Hepatocyte (in vitro differentiated cells): ENCODE data around the gene CD9. TPM values are rescaled to one million over a fixed set of nuclear protein-coding genes. Genes with fewer than 3 reads are reported as not detected.

ENCODE experiments used
- DNase-seq: peaks from one replicate; pipeline ENCODE4 v3.0.0-alpha.2; 2016; ENCODE audit warnings: low spot score
- H2AFZ ChIP-seq: fragments of 200-600 bp; sonication (generic); 2 replicates; pipeline ENCODE4 v1.6.0; 2016; ENCODE audit warnings: antibody characterized with exemption, mild to moderate bottlenecking
- H3K27ac ChIP-seq: fragments of 200-600 bp; sonication (generic); 2 replicates; pipeline ENCODE4 v1.5.1; 2016; ENCODE audit warnings: mild to moderate bottlenecking
- H3K27me3 ChIP-seq: fragments of 200-600 bp; sonication (generic); 2 replicates; pipeline ENCODE4 v1.6.1; 2016
- H3K36me3 ChIP-seq: fragments of 200-600 bp; sonication (generic); replicated peaks from 2 replicates; pipeline ENCODE4 v1.5.1; 2016; ENCODE audit warnings: low read depth; ENCODE audit not compliant: insufficient read depth
- H3K4me1 ChIP-seq: fragments of 200-600 bp; sonication (generic); 2 replicates; pipeline ENCODE4 v1.5.1; 2016; ENCODE audit warnings: mild to moderate bottlenecking, moderate library complexity; ENCODE audit not compliant: insufficient read depth
- H3K4me2 ChIP-seq: fragments of 200-600 bp; sonication (generic); 2 replicates; pipeline ENCODE4 v1.6.0; 2016
- H3K4me3 ChIP-seq: fragments of 200-600 bp; sonication (generic); 2 replicates; pipeline ENCODE4 v1.5.1; 2016; ENCODE audit warnings: mild to moderate bottlenecking
- H3K79me2 ChIP-seq: fragments of 200-600 bp; sonication (generic); 2 replicates; pipeline ENCODE4 v1.6.0; 2017; ENCODE audit warnings: mild to moderate bottlenecking
- H3K9me2 ChIP-seq: fragments of 200-600 bp; sonication (generic); replicated peaks from 2 replicates; pipeline ENCODE4 v1.6.0; 2017; ENCODE audit warnings: mild to moderate bottlenecking; ENCODE audit not compliant: insufficient read depth
- H3K9me3 ChIP-seq: fragments of 200-600 bp; sonication (generic); 2 replicates; pipeline ENCODE4 v1.5.1; 2016; ENCODE audit warnings: low read depth, mild to moderate bottlenecking
- H4K20me1 ChIP-seq: fragments of 200-600 bp; sonication (generic); 2 replicates; pipeline ENCODE4 v1.6.0; 2016; ENCODE audit warnings: mild to moderate bottlenecking; ENCODE audit not compliant: insufficient read depth, poor library complexity, severe bottlenecking
- EZH2 ChIP-seq: fragments of 200-600 bp; sonication (generic); IDR thresholded peaks from 2 replicates; pipeline ENCODE4 v1.6.1; 2016; ENCODE audit warnings: antibody characterized with exemption, mild to moderate bottlenecking, borderline replicate concordance
- EZH2phosphoT487 ChIP-seq: fragments of 200-600 bp; sonication (generic); IDR thresholded peaks from one replicate; pipeline ENCODE4 v1.6.1; 2018; ENCODE audit warnings: antibody characterized with exemption, mild to moderate bottlenecking, low read depth, moderate library complexity; ENCODE audit not compliant: unreplicated experiment, severe bottlenecking
- WGBS: methylation state at CpG from one replicate; pipeline ENCODE4 v1.1.6; 2016; ENCODE audit warnings: low lambda C conversion rate; ENCODE audit errors: missing lambda C conversion rate; 5-methylcytosine and 5-hydroxymethylcytosine counted together
- polyA plus RNA-seq: library from polyadenylated mRNA; unstranded; fragments of >200 nt; fragmentation: Nextera tagmentation; extraction: Ambion mirVana; gene quantifications from 2 replicates; pipeline ENCODE4 v1.2.1, GENCODE V29; 2016
- total RNA-seq: library from RNA; depleted of rRNA; stranded (reverse); fragments of >200 nt; gene quantifications from 2 replicates; pipeline ENCODE4 v1.2.3, GENCODE V29; 2014
- TF ChIP-seq, protein P1 (sequence below): fragments of 200-600 bp; sonication (generic); IDR thresholded peaks from 2 replicates; pipeline ENCODE4 v1.5.1; 2016; ENCODE audit warnings: antibody characterized with exemption, mild to moderate bottlenecking; ENCODE audit not compliant: poor library complexity

The CD9 gene
- total and polyA plus RNA-seq, 2 experiments from 2014 or later: 117 to 188 TPM

DNA sequence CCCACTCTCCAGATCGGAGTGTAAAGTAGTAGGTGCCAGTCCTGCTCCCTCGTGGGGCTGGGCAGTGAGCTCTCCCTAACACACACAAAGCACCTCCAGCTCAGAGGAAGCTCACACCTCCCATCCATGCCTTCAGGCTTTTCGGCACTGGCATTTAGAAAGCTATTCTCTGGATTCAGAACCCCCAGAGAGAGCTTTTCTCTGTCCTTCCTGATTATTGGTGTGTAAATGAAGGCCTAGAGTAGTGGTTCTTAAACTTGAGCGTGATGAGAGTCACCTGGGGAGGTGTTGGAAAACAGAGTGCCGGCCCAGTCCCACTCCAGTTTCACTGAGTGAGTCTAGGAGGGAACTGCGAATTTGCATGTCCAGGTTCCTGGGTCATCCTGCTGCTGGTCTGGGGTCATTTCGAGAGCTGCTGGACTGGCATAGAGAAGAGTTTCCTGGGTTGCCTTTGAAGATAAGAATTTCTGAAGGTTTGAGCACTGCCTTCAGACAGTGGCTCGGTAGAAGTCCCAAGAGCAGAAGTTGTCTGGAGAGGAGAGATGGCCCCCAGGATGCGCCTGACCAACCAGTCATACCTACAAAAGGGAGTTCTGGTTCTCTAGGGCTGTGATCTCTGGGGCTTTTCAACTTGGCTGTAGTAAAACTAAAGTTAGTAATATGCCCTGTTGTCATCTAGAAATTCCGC, 15.1 kb downstream of the CD9 start:
- no peak for DNase-seq
- H3K9me3 ChIP-seq: no peaks in the 10 kb centered on the region
- no peak overlapping the region for H2AFZ ChIP-seq
- no peaks in the 10 kb centered on the region for H3K36me3 ChIP-seq
- peak overlapping the region; percentile 74 for H3K27ac ChIP-seq
- TF ChIP-seq EZH2 (no peak), EZH2phosphoT487 (no peak)
- TF ChIP-seq, protein P1, sequence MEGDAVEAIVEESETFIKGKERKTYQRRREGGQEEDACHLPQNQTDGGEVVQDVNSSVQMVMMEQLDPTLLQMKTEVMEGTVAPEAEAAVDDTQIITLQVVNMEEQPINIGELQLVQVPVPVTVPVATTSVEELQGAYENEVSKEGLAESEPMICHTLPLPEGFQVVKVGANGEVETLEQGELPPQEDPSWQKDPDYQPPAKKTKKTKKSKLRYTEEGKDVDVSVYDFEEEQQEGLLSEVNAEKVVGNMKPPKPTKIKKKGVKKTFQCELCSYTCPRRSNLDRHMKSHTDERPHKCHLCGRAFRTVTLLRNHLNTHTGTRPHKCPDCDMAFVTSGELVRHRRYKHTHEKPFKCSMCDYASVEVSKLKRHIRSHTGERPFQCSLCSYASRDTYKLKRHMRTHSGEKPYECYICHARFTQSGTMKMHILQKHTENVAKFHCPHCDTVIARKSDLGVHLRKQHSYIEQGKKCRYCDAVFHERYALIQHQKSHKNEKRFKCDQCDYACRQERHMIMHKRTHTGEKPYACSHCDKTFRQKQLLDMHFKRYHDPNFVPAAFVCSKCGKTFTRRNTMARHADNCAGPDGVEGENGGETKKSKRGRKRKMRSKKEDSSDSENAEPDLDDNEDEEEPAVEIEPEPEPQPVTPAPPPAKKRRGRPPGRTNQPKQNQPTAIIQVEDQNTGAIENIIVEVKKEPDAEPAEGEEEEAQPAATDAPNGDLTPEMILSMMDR: no peak
- WGBS: 71% methylated on average over 10 of the region's 10 CpGs
- H3K79me2 ChIP-seq: peaks cover 59% of the 10 kb centered on the region
- no peaks in the 10 kb centered on the region for H3K9me2 ChIP-seq
- H3K4me3 ChIP-seq: no peak overlapping the region
- no peaks in the 10 kb centered on the region for H3K27me3 ChIP-seq
- H3K4me1 ChIP-seq: peaks cover 33% of the 10 kb centered on the region
- no peak overlapping the region for H3K4me2 ChIP-seq
- H4K20me1 ChIP-seq: no peaks in the 10 kb centered on the region

DNA sequence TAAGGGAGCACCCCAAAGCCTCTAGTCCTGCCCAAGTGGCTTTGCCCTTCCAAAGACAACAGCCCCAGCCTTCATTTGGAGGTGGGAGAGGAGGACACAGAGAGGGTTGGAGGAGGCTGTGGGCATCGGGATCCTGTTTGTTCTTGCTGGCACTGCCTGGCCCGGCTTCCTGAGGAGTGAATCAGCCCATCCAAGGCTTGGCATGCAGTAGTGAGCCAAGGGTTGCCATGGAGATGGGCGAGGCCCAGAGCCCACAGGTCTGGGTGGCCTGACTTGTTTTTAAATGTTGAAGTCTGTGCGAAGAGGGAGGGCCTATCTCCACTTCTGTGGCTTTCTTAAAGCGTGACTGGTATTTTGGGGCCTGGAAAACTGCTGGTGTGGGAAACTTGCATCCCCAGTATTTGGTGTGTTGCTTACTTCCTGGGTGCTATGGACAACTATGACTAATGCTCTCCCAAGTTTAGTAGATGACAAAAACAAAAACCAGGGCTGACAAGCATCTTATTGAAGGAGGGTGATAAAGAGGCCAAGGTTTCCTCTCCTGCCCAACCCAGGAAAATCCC, 15.8 kb downstream of the CD9 start:
- H3K4me3 ChIP-seq: no peak overlapping the region
- DNase-seq: peak; percentile 81
- H2AFZ ChIP-seq: no peak overlapping the region
- no peaks in the 10 kb centered on the region for H3K9me2 ChIP-seq
- no peaks in the 10 kb centered on the region for H4K20me1 ChIP-seq
- H3K4me2 ChIP-seq: peak overlapping the region; percentile 6
- peaks cover 60% of the 10 kb centered on the region for H3K79me2 ChIP-seq
- TF ChIP-seq EZH2: no peak
- TF ChIP-seq, protein P1: no peak
- peaks cover 30% of the 10 kb centered on the region for H3K4me1 ChIP-seq
- H3K27me3 ChIP-seq: no peaks in the 10 kb centered on the region
- H3K9me3 ChIP-seq: no peaks in the 10 kb centered on the region
- H3K36me3 ChIP-seq: no peaks in the 10 kb centered on the region
- WGBS: 60% methylated on average over 5 of the region's 5 CpGs
- H3K27ac ChIP-seq: peak overlapping the region; percentile 74

GRCh38 chr12:6216581-6216980, 16.4 kb downstream of the CD9 start:
- no peak overlapping the region for H3K4me3 ChIP-seq
- no peak for DNase-seq
- H3K27ac ChIP-seq: peak overlapping the region; percentile 74
- no peak for TF ChIP-seq EZH2phosphoT487
- no peak for TF ChIP-seq EZH2
- TF ChIP-seq, protein P1: no peak
- no peaks in the 10 kb centered on the region for H4K20me1 ChIP-seq
- H3K79me2 ChIP-seq: peaks cover 65% of the 10 kb centered on the region
- H3K9me3 ChIP-seq: no peaks in the 10 kb centered on the region
- 89% methylated on average over 7 of the region's 7 CpGs for WGBS
- H3K27me3 ChIP-seq: no peaks in the 10 kb centered on the region
- no peak overlapping the region for H2AFZ ChIP-seq
- H3K4me1 ChIP-seq: peaks cover 27% of the 10 kb centered on the region
- no peaks in the 10 kb centered on the region for H3K36me3 ChIP-seq
- peak overlapping the region; percentile 6 for H3K4me2 ChIP-seq
- no peaks in the 10 kb centered on the region for H3K9me2 ChIP-seq
